ENCODE results near the gene PALLD. TPM values are rescaled to one million over a fixed set of nuclear protein-coding genes. Genes with fewer than 3 reads are reported as not detected.

PALLD gene
- total and polyA plus RNA-seq, 2 of the 13 experiments (the other 11 are each of a cell fraction or from before 2014, with no cell fraction given): 0.50 to 1.5 TPM

DNA sequence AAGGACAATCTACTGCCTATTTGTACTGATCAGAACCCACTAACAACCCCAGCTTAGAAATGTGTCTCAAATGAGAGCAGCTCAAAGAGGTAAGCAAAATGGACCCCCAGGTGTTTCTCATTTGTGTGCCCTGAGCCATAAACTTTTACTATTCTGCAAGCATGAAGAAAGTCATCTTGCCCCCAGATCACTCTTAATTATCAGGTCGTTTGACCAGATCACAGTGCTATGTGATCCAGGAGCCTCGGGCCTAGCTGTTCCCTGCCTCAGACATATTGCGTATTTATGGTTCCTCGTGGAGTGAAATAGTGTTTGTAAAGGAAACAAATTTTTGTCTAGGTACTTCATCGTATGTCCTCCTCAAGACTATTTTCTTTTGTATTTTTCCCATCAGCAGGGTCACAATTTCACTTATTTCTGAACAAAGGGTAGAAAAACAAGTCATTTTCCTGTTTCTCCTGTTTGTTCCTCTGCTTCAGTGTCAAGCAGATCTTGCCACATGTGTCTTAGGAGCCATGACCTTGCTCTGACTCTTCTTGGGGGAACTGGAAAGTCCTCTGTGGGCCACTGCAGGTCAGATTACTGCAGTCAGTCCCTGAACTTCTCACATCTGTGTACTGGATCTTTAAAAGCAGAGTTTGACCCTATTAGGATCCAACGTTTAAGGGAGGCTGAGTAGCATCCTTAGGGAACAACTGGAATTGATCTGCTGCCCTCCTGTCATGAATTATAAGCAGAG, 194.9 kb downstream of the PALLD start:
- in situ Hi-C loops (cut with HindIII; ENCODE audit: extremely low pct_ligation_motif_present, low pct_unique_long_range_greater_than_20kb) (no loop called here), intact Hi-C loops (cut with micrococcal nuclease; ENCODE audit: unreplicated experiment) (no loop called here)
- Histone ChIP-seq H3K27me3 (ENCODE audit: control insufficient read depth in 1 of 2, insufficient read depth in 2 of 2, low read length in 2 of 2) (no peaks in the 10 kb centered on the region), H3K4me1 (ENCODE audit: insufficient read depth, low read length) (no peaks in the 10 kb centered on the region), H3K36me3 (replicated peaks in 1 of 2; ENCODE audit: control insufficient read depth in 1 of 2, insufficient read depth in 2 of 2, low read length in 2 of 2) (no peaks in the 10 kb centered on the region), H3K9me3 (ENCODE audit: low read length) (no peaks in the 10 kb centered on the region), H3K9ac (ENCODE audit: insufficient read depth, low read depth, low read length) (no peak overlapping the region), H3K4me2 (ENCODE audit: low read depth, low read length) (no peak overlapping the region), H3K79me2 (ENCODE audit: insufficient read depth, low read length) (no peaks in the 10 kb centered on the region), H4K20me1 (ENCODE audit: insufficient read depth, low read length) (no peaks in the 10 kb centered on the region), H2AFZ (ENCODE audit: low read length) (no peak overlapping the region), H3K27ac (ENCODE audit: extremely low read length, insufficient read depth, low read length) (no peak overlapping the region), H3K4me3 (replicated peaks in 1 of 3; ENCODE audit: insufficient read depth in 1 of 3, low read depth in 2 of 3, low read length in 3 of 3) (no peak overlapping the region)
- no peak for DNase-seq (ENCODE audit: low spot score)
- no peak for ATAC-seq
- 22% methylated on average over 5 of the region's 6 CpGs for WGBS (ENCODE audit: low lambda C conversion rate)
- POLR2A ChIA-PET: no interaction called here
- no TSS peak for BruUV-seq (replicated peaks)
- CTCF ChIA-PET (ENCODE audit: low intra/inter-chr PET ratio, low total read pairs): no interaction called here
- FAIRE-seq: no peak
- no peak for TF ChIP-seq ZNF446 (CRISPR knock-in tag; IDR thresholded peaks at IDR 0.05)
- no peak for TF ChIP-seq ZNF674 (CRISPR knock-in tag; IDR thresholded peaks at IDR 0.05; ENCODE audit: low read depth)
- no peak for TF ChIP-seq KDM3A (CRISPR knock-in tag; IDR thresholded peaks at IDR 0.05; ENCODE audit: low read depth)
- TF ChIP-seq IRF2 (CRISPR knock-in tag; IDR thresholded peaks at IDR 0.05): no peak
- no peak for TF ChIP-seq HDAC6 (IDR thresholded peaks at IDR 0.05; ENCODE audit: low read depth, low read length)
- no peak for TF ChIP-seq HNF4G (IDR thresholded peaks at IDR 0.05; ENCODE audit: borderline replicate concordance, low read depth, low read length)
- TF ChIP-seq HNF4G (CRISPR knock-in tag; IDR thresholded peaks at IDR 0.05; ENCODE audit: borderline replicate concordance, low read depth): no peak
- TF ChIP-seq, protein P1, sequence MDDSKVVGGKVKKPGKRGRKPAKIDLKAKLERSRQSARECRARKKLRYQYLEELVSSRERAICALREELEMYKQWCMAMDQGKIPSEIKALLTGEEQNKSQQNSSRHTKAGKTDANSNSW (CRISPR knock-in tag; IDR thresholded peaks at IDR 0.05; ENCODE audit: borderline replicate concordance): no peak
- no peak for TF ChIP-seq PHB2 (IDR thresholded peaks at IDR 0.05; ENCODE audit: partially characterized antibody)
- no peak for TF ChIP-seq ZNF512B (CRISPR knock-in tag; IDR thresholded peaks at IDR 0.05; ENCODE audit: borderline replicate concordance)
- TF ChIP-seq, protein P2, sequence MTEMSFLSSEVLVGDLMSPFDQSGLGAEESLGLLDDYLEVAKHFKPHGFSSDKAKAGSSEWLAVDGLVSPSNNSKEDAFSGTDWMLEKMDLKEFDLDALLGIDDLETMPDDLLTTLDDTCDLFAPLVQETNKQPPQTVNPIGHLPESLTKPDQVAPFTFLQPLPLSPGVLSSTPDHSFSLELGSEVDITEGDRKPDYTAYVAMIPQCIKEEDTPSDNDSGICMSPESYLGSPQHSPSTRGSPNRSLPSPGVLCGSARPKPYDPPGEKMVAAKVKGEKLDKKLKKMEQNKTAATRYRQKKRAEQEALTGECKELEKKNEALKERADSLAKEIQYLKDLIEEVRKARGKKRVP (CRISPR knock-in tag; IDR thresholded peaks at IDR 0.05): no peak
- no peak for TF ChIP-seq SRY (CRISPR knock-in tag; IDR thresholded peaks at IDR 0.05)
- no peak for TF ChIP-seq ATF5 (CRISPR knock-in tag; IDR thresholded peaks at IDR 0.05; ENCODE audit: low read depth)
- no peak for TF ChIP-seq MED13 (CRISPR knock-in tag; IDR thresholded peaks at IDR 0.05)
